BJ (cell line): ENCODE measurements around the gene KRTAP21-3. TPM values are rescaled to one million over a fixed set of nuclear protein-coding genes. Genes with fewer than 3 reads are reported as not detected.

ENCODE experiments used
- CTCF ChIA-PET: fragments of 350-600 bp; formaldehyde crosslinking; extraction: SDS; loops from one replicate; lab custom pipeline; 2021; ENCODE audit warnings: antibody characterized with exemption, inconsistent platforms; lab: Yijun Ruan, JAX
- POLR2A ChIA-PET: fragments of 300-600 bp; sonication (Branson Sonifier 250); formaldehyde crosslinking; extraction: SDS; loops from one replicate; lab custom pipeline; 2021; ENCODE audit warnings: antibody characterized with exemption; lab: Charles Lee
- DNase-seq: peaks from one replicate; pipeline ENCODE4 v3.0.0-alpha.2; 2011; ENCODE audit warnings: low read depth
- H3K27me3 ChIP-seq: 2 replicates; pipeline ENCODE4 v1.6.0; 2011; ENCODE audit warnings: low read length; ENCODE audit not compliant: control insufficient read depth, insufficient read depth
- H3K36me3 ChIP-seq: 2 replicates; pipeline ENCODE4 v1.5.1; 2011; ENCODE audit warnings: low read length; ENCODE audit not compliant: control insufficient read depth, insufficient read depth
- H3K4me3 ChIP-seq: 2 replicates; pipeline ENCODE4 v1.5.1; 2011; ENCODE audit warnings: low read depth, mild to moderate bottlenecking, control low read depth, low read length
- CTCF ChIP-seq: IDR thresholded peaks from 2 replicates; pipeline ENCODE4 v1.5.1; 2011; ENCODE audit warnings: low read depth, mild to moderate bottlenecking, control low read depth, inconsistent platforms, low read length, moderate library complexity; ENCODE audit not compliant: insufficient read depth
- polyA plus RNA-seq: library from polyadenylated mRNA; depleted of rRNA; stranded (reverse); fragments of >200 nt; gene quantifications from 2 replicates; pipeline ENCODE4 v1.2.3, GENCODE V29; 2011

The KRTAP21-3 gene
- polyA plus RNA-seq, 1 experiment = not detected

GRCh38 chr21:30733026-30733425 is 14.4 kb upstream of the KRTAP21-3 start:
- H3K27me3 ChIP-seq = no peaks in the 10 kb centered on the region
- ChIA-PET CTCF (no interaction called here), POLR2A (no interaction called here)
- no peak overlapping the region for H3K4me3 ChIP-seq
- DNase-seq = no peak
- no peaks in the 10 kb centered on the region for H3K36me3 ChIP-seq
- no peak for TF ChIP-seq CTCF

GRCh38 chr21:30726726-30727125 is 8.1 kb upstream of the KRTAP21-3 start:
- Histone ChIP-seq H3K27me3 (no peaks in the 10 kb centered on the region), H3K36me3 (no peaks in the 10 kb centered on the region), H3K4me3 (no peak overlapping the region)
- no peak for DNase-seq
- CTCF ChIA-PET = no interaction called here
- POLR2A ChIA-PET = no interaction called here
- no peak for TF ChIP-seq CTCF

GRCh38 chr21:30719401-30719800 is 824 bp upstream of the KRTAP21-3 start:
- H3K27me3 ChIP-seq = no peaks in the 10 kb centered on the region
- CTCF ChIA-PET = no interaction called here
- no peaks in the 10 kb centered on the region for H3K36me3 ChIP-seq
- POLR2A ChIA-PET = no interaction called here
- no peak for DNase-seq
- H3K4me3 ChIP-seq = no peak overlapping the region
- no peak for TF ChIP-seq CTCF

- no peak for TF ChIP-seq CTCF
- ChIA-PET CTCF (no interaction called here), POLR2A (no interaction called here)
- Histone ChIP-seq H3K36me3 (no peaks in the 10 kb centered on the region), H3K4me3 (no peak overlapping the region), H3K27me3 (no peaks in the 10 kb centered on the region)
- DNase-seq = no peak
Observed at GRCh38 chr21:30717105-30717504, 1.5 kb downstream of the KRTAP21-3 start.

GRCh38 chr21:30714946-30715345 is 3.6 kb downstream of the KRTAP21-3 start:
- CTCF ChIA-PET = no interaction called here
- no peak for TF ChIP-seq CTCF
- H3K36me3 ChIP-seq = no peaks in the 10 kb centered on the region
- POLR2A ChIA-PET = no interaction called here
- no peaks in the 10 kb centered on the region for H3K27me3 ChIP-seq
- DNase-seq = no peak
- no peak overlapping the region for H3K4me3 ChIP-seq
